Measurements from ENCODE around the gene RLBP1. TPM values are rescaled to one million over a fixed set of nuclear protein-coding genes. Genes with fewer than 3 reads are reported as not detected.

Gene RLBP1
- total and polyA plus RNA-seq, 2 of the 13 experiments (the other 11 are each of a cell fraction or from before 2014, with no cell fraction given), result 0.07 TPM; not detected in 1

DNA sequence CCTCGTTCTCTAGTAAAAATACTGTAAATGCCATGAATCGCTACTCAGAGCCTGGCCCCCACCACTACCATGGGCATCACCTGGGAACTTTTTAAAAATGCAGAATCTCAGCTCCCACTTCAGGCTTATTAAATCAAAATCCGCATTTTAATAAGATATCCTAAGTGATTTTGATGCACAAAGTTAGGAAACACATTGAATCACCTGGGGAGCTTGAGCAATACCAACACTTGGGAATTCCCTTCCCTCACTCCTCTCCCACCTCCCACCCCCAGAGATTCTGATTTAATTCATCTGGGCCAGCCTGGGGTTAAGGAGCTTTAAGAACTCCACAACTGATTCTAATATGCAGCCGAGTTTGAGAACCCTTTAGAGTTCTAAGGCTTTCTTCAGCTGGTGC is 26.8 kb downstream of the RLBP1 start:
- H3K27ac ChIP-seq (ENCODE audit: extremely low read length, insufficient read depth, low read length), result no peak overlapping the region

DNA sequence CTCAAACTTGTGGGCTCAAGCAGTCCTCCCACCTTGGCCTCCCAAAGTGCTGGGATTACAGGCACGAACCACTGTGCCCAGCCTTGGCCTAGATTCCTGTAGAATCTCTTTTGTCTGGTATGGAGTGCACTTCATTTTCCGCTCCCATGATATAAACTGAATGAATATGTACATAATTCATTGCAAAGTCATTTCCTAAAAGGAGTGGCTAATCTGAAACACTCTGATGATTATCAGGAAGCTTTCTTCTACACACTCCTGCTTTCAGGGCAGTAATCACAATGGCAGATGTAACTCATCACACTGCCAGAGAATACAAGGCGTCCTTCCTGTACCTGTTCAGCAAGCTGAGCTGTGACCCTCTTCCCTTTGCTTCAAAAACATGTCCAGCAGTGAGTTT is 28.6 kb downstream of the RLBP1 start:
- no peak for ATAC-seq
- TF ChIP-seq GMEB1 (CRISPR knock-in tag; IDR thresholded peaks at IDR 0.05; ENCODE audit: borderline replicate concordance) (no peak), GPN1 (CRISPR knock-in tag; IDR thresholded peaks at IDR 0.05; ENCODE audit: borderline replicate concordance) (no peak), GMEB2 (CRISPR knock-in tag; IDR thresholded peaks at IDR 0.05; ENCODE audit: low read depth) (no peak), ZNF552 (CRISPR knock-in tag; IDR thresholded peaks at IDR 0.05; ENCODE audit: borderline replicate concordance) (no peak), EHMT2 (IDR thresholded peaks at IDR 0.05; ENCODE audit: borderline replicate concordance, low read depth, low read length) (no peak), GATAD2A (CRISPR knock-in tag; IDR thresholded peaks at IDR 0.05) (no peak), KLF9 (CRISPR knock-in tag; IDR thresholded peaks at IDR 0.05; ENCODE audit: low read depth) (no peak), ZNF281 (CRISPR knock-in tag; IDR thresholded peaks at IDR 0.05; ENCODE audit: borderline replicate concordance) (no peak), CCAR2 (optimal IDR thresholded peaks at IDR 0.05; ENCODE audit: low read depth, low read length) (no peak), MIER2 (CRISPR knock-in tag; IDR thresholded peaks at IDR 0.05) (no peak)
- TF ChIP-seq, protein P1, sequence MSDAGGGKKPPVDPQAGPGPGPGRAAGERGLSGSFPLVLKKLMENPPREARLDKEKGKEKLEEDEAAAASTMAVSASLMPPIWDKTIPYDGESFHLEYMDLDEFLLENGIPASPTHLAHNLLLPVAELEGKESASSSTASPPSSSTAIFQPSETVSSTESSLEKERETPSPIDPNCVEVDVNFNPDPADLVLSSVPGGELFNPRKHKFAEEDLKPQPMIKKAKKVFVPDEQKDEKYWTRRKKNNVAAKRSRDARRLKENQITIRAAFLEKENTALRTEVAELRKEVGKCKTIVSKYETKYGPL (CRISPR knock-in tag; IDR thresholded peaks at IDR 0.05), result no peak

More for the DNA sequence above, 26.8 kb downstream of the RLBP1 start:
- BruUV-seq (replicated peaks), result no TSS peak
- Histone ChIP-seq H3K79me2 (ENCODE audit: insufficient read depth, low read length) (no peaks in the 10 kb centered on the region), H3K27me3 (ENCODE audit: control insufficient read depth in 1 of 2, insufficient read depth in 2 of 2, low read length in 2 of 2) (no peaks in the 10 kb centered on the region), H3K4me3 (replicated peaks in 1 of 3; ENCODE audit: insufficient read depth in 1 of 3, low read depth in 2 of 3, low read length in 3 of 3) (no peak overlapping the region), H4K20me1 (ENCODE audit: insufficient read depth, low read length) (no peaks in the 10 kb centered on the region), H3K4me1 (ENCODE audit: insufficient read depth, low read length) (peaks cover 34% of the 10 kb centered on the region), H2AFZ (ENCODE audit: low read length) (no peak overlapping the region), H3K9me3 (ENCODE audit: low read length) (no peaks in the 10 kb centered on the region), H3K36me3 (replicated peaks in 1 of 2; ENCODE audit: control insufficient read depth in 1 of 2, insufficient read depth in 2 of 2, low read length in 2 of 2) (peaks cover 6 to 41% of the 10 kb centered on the region in 2 experiments; a peak in 4 of 5 replicates), H3K4me2 (ENCODE audit: low read depth, low read length) (no peak overlapping the region), H3K9ac (ENCODE audit: insufficient read depth, low read depth, low read length) (no peak overlapping the region)
- FAIRE-seq (no peak), ATAC-seq (no peak), DNase-seq (ENCODE audit: low spot score) (no peak)
- WGBS (ENCODE audit: low lambda C conversion rate), result 82% methylated on average over 4 of the region's 4 CpGs
- intact Hi-C loops (cut with micrococcal nuclease; ENCODE audit: unreplicated experiment), result no loop called here
- ChIA-PET CTCF (ENCODE audit: low intra/inter-chr PET ratio, low total read pairs) (no interaction called here), POLR2A (no interaction called here)
- no peak for TF ChIP-seq ZNF607 (CRISPR knock-in tag; IDR thresholded peaks at IDR 0.05; ENCODE audit: borderline replicate concordance)
- TF ChIP-seq NBN (conservative IDR thresholded peaks at IDR 0.05), result no peak
- TF ChIP-seq ZNF7 (CRISPR knock-in tag; IDR thresholded peaks at IDR 0.05), result no peak
- TF ChIP-seq ELF4 (CRISPR knock-in tag; IDR thresholded peaks at IDR 0.05; ENCODE audit: borderline replicate concordance), result no peak
- no peak for TF ChIP-seq THYN1 (CRISPR knock-in tag; IDR thresholded peaks at IDR 0.05; ENCODE audit: borderline replicate concordance, low read depth)
- in situ Hi-C loops (cut with HindIII; ENCODE audit: extremely low pct_ligation_motif_present, low pct_unique_long_range_greater_than_20kb), result no loop called here

More for the DNA sequence above, 28.6 kb downstream of the RLBP1 start:
- H3K27ac ChIP-seq (ENCODE audit: extremely low read length, insufficient read depth, low read length), result no peak overlapping the region
- H3K4me3 ChIP-seq (replicated peaks in 1 of 3; ENCODE audit: insufficient read depth in 1 of 3, low read depth in 2 of 3, low read length in 3 of 3), result no peak overlapping the region
- H3K79me2 ChIP-seq (ENCODE audit: insufficient read depth, low read length), result no peaks in the 10 kb centered on the region
- H3K4me1 ChIP-seq (ENCODE audit: insufficient read depth, low read length), result peaks cover 20% of the 10 kb centered on the region
- intact Hi-C loops (cut with micrococcal nuclease; ENCODE audit: unreplicated experiment) (no loop called here), in situ Hi-C loops (cut with HindIII; ENCODE audit: extremely low pct_ligation_motif_present, low pct_unique_long_range_greater_than_20kb) (no loop called here)
- no peak overlapping the region for H3K4me2 ChIP-seq (ENCODE audit: low read depth, low read length)
- FAIRE-seq (no peak), DNase-seq (ENCODE audit: low spot score) (no peak)
- no peak overlapping the region for H3K9ac ChIP-seq (ENCODE audit: insufficient read depth, low read depth, low read length)
- BruUV-seq (replicated peaks), result no TSS peak
- H2AFZ ChIP-seq (ENCODE audit: low read length), result no peak overlapping the region
- no peaks in the 10 kb centered on the region for H3K27me3 ChIP-seq (ENCODE audit: control insufficient read depth in 1 of 2, insufficient read depth in 2 of 2, low read length in 2 of 2)
- WGBS (ENCODE audit: low lambda C conversion rate), result 94% methylated on average over 3 of the region's 3 CpGs
- ChIA-PET POLR2A (no interaction called here), CTCF (ENCODE audit: low intra/inter-chr PET ratio, low total read pairs) (no interaction called here)
- H3K36me3 ChIP-seq (replicated peaks in 1 of 2; ENCODE audit: control insufficient read depth in 1 of 2, insufficient read depth in 2 of 2, low read length in 2 of 2), result peaks cover 8 to 55% of the 10 kb centered on the region in 2 experiments
- no peaks in the 10 kb centered on the region for H4K20me1 ChIP-seq (ENCODE audit: insufficient read depth, low read length)
- H3K9me3 ChIP-seq (ENCODE audit: low read length), result no peaks in the 10 kb centered on the region

All from HepG2 (cell line).